Ureter (tissue), 1 donor: ENCODE data around the gene ALG2. TPM values are rescaled to one million over a fixed set of nuclear protein-coding genes. Genes with fewer than 3 reads are reported as not detected.
"Not testable (repeated sequence)": the region's sequence is repeated elsewhere in the genome, so short reads cannot be mapped to it uniquely, and the experiment has no call there.

Experiments
- DNase-seq: peaks from one replicate; pipeline ENCODE4 v3.0.0-alpha.2; 2020; ENCODE audit warnings: low spot score
- total RNA-seq: library from RNA; stranded (reverse); gene quantifications from one replicate; pipeline ENCODE4 v1.2.4, GENCODE V29; 2023
- donor health status: DM: yes; HTN: yes; CAD: no.

Gene ALG2
- total RNA-seq, 1 donor from 2014 or later: 46.5 TPM

GRCh38 chr9:99238331-99238730, 16.6 kb upstream of the ALG2 start:
- DNase-seq: no peak

DNA sequence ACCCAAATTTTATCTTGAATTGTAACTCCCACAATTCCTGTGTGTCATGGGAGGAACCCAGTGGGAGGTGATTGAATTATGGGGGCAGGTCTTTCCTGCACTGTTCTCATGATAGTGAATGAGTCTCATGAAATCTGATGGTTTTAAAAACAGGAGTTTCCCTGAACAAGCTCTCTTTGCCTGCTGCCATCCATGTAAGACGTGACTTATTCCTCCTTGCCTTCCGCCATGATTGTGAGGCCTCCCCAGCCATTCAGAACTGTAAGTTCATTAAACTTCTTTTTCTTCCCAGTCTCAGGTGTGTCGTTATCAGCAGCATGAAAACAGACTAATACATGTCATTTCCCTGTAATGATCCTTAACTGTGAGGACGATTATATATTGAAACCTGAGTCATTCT, 16.1 kb upstream of the ALG2 start:
- not testable (repeated sequence) for DNase-seq

DNA sequence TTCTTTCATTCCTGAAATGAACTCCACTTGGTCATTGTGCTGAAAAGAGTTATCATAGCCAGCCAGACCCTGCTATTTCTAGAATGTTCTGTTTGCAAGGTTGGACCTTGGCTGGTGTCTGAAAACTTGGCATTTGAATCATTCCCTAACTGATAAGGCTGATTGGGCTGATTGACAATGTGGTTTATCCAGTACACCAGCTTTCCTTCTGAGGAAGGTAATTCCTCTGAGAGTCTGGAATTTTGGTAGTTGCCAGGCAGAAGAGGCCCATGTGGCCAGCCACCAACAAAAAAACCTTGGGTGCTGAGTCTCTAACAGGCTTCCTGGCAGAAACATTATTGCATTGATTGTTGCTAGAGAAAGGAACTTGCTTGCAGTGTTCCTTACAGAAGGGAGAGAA, 15.6 kb upstream of the ALG2 start:
- no peak for DNase-seq

DNA sequence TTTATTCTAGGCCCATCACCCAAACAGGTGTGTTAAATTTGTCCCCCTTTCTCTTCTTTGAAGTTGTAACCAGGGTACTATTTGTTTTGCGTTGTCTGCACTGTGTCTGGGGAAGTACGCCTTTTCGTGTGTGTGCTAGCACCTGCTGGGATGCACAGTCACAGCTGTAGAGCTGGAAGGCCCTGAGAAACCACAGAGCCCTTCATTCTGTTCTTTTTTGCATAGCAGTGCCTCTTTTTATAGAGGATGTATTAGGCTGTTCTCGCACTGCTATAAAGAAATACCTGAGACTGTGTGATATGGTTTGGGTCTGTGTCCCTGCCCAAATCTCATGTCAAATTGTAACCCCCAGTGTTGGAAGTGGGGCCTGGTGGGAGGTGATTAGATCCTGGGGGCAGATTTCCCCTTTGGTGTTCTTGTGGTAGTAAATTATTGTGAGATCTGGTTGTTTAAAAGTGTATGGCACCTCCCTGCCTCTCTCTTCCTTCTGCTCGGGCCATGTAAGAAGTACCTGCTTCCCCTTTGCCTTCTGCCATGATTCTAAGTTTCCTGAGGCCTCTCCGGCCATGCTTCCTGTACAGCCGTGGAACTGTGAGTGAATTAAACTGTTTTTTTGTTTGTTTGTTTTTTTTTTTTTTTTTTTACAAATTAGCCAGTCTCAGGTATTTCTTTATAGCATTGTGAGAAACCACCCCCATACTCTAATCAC, 14.3 kb upstream of the ALG2 start:
- DNase-seq: no peak

DNA sequence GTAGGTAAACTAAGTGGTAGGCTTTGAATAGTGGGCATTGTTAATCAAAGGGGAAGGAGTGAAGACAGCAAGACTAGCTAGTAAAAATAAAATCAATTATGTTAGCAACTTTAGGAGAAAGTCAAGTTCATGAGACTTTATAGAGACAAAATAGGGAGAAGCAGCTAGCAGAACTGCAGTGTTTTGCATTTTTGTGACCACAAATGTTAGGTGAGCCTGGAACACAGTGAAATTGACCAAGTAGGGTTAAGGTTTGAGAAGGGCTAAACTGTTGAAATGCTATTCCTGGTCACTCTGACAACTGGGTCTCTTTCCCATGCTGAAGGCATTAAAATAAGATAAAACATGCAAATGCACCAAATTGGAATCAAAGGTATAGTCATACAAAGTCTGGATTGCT, 13.3 kb upstream of the ALG2 start:
- no peak for DNase-seq

- DNase-seq: no peak
Observed at GRCh38 chr9:99234618-99235017, 12.9 kb upstream of the ALG2 start.

DNA sequence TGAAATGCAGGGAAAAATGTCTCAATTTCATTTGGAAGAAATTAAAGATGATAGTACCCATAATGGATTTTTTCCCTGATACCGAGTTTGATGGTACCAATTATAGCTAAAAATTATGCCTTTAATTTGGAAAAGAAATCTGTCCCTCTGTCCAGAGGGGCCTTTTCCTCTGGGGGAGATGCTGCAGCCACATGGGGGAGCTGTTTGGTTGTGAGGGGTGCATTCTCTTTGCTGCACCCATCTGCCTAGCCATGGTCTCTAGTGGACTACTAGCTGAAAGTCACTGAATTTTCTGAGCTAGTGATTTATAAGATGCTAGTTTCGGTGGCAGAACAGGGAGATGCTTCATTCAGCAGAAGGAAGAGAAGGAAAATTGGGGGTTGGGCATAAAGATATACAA, 10.0 kb upstream of the ALG2 start:
- no peak for DNase-seq

DNA sequence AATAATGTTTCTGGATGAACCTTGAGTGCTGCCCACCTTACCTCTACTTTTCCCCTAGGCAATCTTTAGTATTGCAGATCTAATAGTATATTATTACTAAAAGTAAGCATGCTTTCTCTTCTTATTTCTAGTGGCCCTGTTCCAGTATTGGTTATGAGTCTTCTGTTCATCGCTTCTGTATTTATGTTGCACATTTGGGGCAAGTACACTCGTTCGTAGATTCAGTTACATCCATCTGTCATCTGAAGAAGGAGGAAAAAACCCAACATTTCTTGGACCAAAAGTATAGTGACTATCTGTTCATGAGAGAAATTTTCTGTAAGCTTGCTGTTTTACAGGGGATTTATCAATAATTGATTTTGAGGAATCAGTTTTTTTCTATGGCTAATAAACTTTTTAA, 8.5 kb upstream of the ALG2 start:
- DNase-seq: no peak

- DNase-seq: no peak
Observed at GRCh38 chr9:99226054-99226453, 4.3 kb upstream of the ALG2 start.

DNA sequence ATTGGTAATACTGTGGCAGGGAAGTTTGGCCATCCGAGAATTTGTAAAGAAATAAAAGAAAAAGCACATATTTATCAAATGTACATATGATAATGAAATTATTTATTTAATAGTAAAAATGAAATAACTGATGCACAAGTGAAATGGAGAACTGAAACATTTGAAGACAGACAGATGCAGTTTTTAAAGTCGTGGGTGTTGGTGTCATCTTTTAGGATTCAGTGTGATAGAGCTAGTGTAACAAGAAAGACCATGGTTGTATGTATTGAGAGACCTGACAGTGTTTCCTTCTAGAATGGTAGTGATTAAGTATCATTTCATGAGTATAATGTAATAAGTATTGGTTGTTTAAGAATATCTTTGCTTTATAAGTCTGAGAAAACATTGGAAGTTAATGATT, 2.7 kb upstream of the ALG2 start:
- no peak for DNase-seq

DNA sequence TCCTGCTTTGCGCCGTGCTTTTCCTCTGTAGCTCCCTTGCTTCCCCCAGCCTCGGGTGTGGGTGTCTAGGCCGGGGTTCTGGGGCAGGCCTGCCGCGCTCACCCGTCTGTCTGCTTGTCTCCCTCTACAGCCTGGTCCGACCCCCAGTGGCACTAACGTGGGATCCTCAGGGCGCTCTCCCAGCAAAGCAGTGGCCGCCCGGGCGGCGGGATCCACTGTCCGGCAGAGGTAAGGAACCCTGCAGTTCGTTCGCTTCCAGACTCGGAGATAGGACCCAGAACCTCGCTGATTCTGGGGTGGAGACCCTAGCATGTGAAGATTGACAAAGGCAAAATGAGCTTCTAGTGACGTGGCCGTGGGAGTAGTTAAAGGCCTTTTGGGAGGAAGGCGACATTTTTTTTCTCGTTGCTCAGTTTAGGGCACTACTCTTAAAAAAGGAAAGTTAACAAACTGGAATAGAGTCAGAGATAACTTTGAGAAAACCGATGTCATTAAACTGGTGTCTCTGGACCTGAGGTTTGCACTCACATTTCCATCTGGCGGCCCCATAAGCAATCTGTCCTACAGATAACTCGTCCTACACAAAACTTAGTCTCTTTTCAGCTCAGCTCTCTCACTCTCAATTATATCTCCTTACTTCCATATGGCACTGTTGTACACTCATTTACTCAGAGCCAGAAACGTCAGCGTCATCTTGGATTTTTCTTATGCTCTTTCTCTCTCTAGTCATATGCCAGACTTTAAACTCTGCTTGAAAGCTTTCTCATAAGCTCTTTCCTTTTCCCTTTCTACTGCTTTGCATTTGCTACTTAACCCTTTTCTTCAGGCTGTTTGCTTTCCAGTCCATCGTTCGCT, 901 bp upstream of the ALG2 start:
- no peak for DNase-seq

DNA sequence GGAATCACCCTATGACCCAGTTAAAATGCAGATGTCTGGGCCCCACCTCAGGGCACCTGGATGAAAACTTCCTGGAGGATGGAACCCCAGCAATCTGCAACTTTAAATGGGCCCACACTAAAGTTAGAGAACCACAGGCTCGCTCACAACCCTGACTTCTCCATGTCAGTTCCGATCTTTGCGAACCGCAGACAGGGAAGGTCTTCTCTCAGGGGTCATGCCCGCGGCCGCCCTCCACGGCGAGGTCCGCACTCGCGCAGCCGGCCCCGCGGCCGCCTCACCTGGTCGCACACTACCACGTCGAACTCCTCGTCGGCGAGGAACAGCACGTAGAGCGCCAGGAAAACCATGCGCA, 499 bp downstream of the ALG2 start:
- DNase-seq: no peak

DNA sequence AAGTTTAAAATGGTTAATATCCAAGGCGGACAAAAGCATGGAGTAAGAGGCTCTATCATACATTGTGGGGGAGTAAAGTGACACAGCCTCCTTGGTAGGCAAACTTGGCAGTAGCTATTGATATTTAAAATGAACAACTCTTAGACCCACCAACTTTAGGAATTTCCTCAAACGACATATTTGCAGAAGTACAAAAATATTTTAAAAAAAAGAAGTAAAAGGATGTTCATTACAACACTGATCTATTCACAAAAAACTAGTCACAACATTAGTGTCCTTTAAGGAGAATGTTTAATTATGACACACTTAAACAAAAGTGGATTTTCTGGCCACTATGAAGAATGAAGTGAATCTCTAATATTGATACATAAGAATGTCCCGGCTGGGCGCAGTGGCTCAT, 1.7 kb downstream of the ALG2 start:
- DNase-seq: no peak

- no peak for DNase-seq
Observed at GRCh38 chr9:99216073-99216472, 5.7 kb downstream of the ALG2 start.

- DNase-seq: no peak
Observed at GRCh38 chr9:99213197-99213596, 8.5 kb downstream of the ALG2 start.

GRCh38 chr9:99211746-99212145, 10.0 kb downstream of the ALG2 start:
- no peak for DNase-seq

- DNase-seq: no peak
Observed at GRCh38 chr9:99210572-99210971, 11.2 kb downstream of the ALG2 start.

- DNase-seq: no peak
Observed at GRCh38 chr9:99201603-99202002, 20.1 kb downstream of the ALG2 start.

GRCh38 chr9:99199938-99200539, 21.7 kb downstream of the ALG2 start:
- no peak for DNase-seq

GRCh38 chr9:99197987-99198386, 23.8 kb downstream of the ALG2 start:
- no peak for DNase-seq

- no peak for DNase-seq
Observed at GRCh38 chr9:99197124-99197630, 24.6 kb downstream of the ALG2 start.

GRCh38 chr9:99196484-99196883, 25.3 kb downstream of the ALG2 start:
- DNase-seq: not testable (repeated sequence)

- no peak for DNase-seq
Observed at GRCh38 chr9:99193466-99193821, 28.3 kb downstream of the ALG2 start.
